Stomach (tissue), 9 donors: Measurements from ENCODE around the gene NGRN. TPM values are rescaled to one million over a fixed set of nuclear protein-coding genes. Genes with fewer than 3 reads are reported as not detected.
A peak's percentile ranks its signal among the peaks of the same experiment; 100 is the strongest.
"Not testable (repeated sequence)": the region's sequence is repeated elsewhere in the genome, so short reads cannot be mapped to it uniquely, and the experiment has no call there.

Experiments used
- DNase-seq, 2 donors: peaks; one replicate each; pipeline versions ENCODE4 v3.0.0 to v3.0.0-alpha.2; 2013 to 2019
- H3K27ac ChIP-seq, 5 donors: fragments of 200-600 bp in 4 of 5; sonication (generic) in 4 of 5; one replicate each; pipeline ENCODE4 v1.5.1; 2013 to 2019; ENCODE audit warnings: mild to moderate bottlenecking in 1 of 5, moderate library complexity in 1 of 5
- H3K27me3 ChIP-seq, 3 donors: fragments of 200-600 bp; sonication (generic); one replicate each; pipeline ENCODE4 v1.5.1; 2017 to 2019; ENCODE audit warnings: mixed run types in 1 of 3
- H3K36me3 ChIP-seq, 4 donors: fragments of 200-600 bp; sonication (generic); 1 replicate in 3 of 4; 2 replicates in 1 of 4; pipeline ENCODE4 v1.5.1; 2016 to 2019
- H3K4me1 ChIP-seq, 4 donors: fragments of 200-600 bp; sonication (generic); one replicate each; pipeline ENCODE4 v1.5.1; 2016 to 2019
- H3K4me3 ChIP-seq, 4 donors: fragments of 200-600 bp; sonication (generic) in 3 of 4; one replicate each; pipeline ENCODE4 v1.5.1; 2016 to 2019; ENCODE audit warnings: mild to moderate bottlenecking in 1 of 4
- H3K9me3 ChIP-seq, 4 donors: fragments of 200-600 bp; sonication (generic); one replicate each; pipeline ENCODE4 v1.5.1; 2016 to 2019
- CTCF ChIP-seq, 7 experiments: fragments of 450-650 bp in 4 of 7; fragments of 200-600 bp in 3 of 7; sonication (generic) in 3 of 7; IDR thresholded peaks; one replicate each; pipeline ENCODE4 v1.5.1; 2016 to 2019; ENCODE audit warnings: antibody characterized with exemption in 7 of 7, control low read depth in 2 of 7, mild to moderate bottlenecking in 1 of 7
- EP300 ChIP-seq: sonication (generic); formaldehyde crosslinking; IDR thresholded peaks from one replicate; pipeline ENCODE4 v1.6.1; 2017; ENCODE audit warnings: antibody characterized with exemption
- POLR2A ChIP-seq, 4 donors: fragments of 450-650 bp; IDR thresholded peaks; one replicate each; pipeline ENCODE4 v1.6.1; 2016; ENCODE audit warnings: antibody characterized with exemption in 4 of 4, control low read depth in 2 of 4, mild to moderate bottlenecking in 1 of 4, moderate library complexity in 1 of 4
- POLR2AphosphoS5 ChIP-seq, 3 donors: sonication (generic); formaldehyde crosslinking; IDR thresholded peaks; one replicate each; pipeline ENCODE4 v1.6.1; 2016; ENCODE audit warnings: antibody characterized with exemption in 3 of 3
- WGBS, 5 donors: extraction: QIAGEN DNeasy Blood & Tissue Kit in 3 of 5; methylation state at CpG; one replicate each; pipeline versions ENCODE4 v1.1.5 to v1.1.7; 2013 to 2018; 5-methylcytosine and 5-hydroxymethylcytosine counted together
- intact Hi-C: fragments of 100-400 bp; cut with DNase I; formaldehyde crosslinking; loops from one replicate; pipeline ENCODE4 v1.15.1; 2023; ENCODE audit warnings: low total_unique reads
- polyA plus RNA-seq, 3 donors: library from polyadenylated mRNA; stranded (reverse); fragments of 200-250 nt; gene quantifications; one replicate each; pipeline ENCODE4 v1.2.3, GENCODE V29; 2013
- total RNA-seq, 5 donors: library from RNA; depleted of rRNA; stranded (reverse); fragments of >200 nt; gene quantifications; one replicate each; pipeline versions ENCODE4 v1.1.0 to v1.2.3, GENCODE V29; 2014 to 2016
- donor health status: healthy with polysubstance abuse.
- donor health status: Bipolar disorder and iron deficiency.
- donor health status: healthy.

The NGRN gene
- total and polyA plus RNA-seq, 8 donors: 24.0 to 97.4 (median 59.7) TPM

- peak overlapping the region in 4 of 5 donors; percentile 43 to 69 (median 54) for H3K27ac ChIP-seq
- peak overlapping the region; percentile 62 to 73 (median 63) for H3K4me3 ChIP-seq
- H3K27me3 ChIP-seq: no peaks in the 10 kb centered on the region
- no peak for DNase-seq
- intact Hi-C loops: no loop called here
- H3K36me3 ChIP-seq: no peaks in the 10 kb centered on the region
- H3K4me1 ChIP-seq: peaks cover 4 to 17% (median 14%) of the 10 kb centered on the region in 4 donors
- H3K9me3 ChIP-seq: no peaks in the 10 kb centered on the region
- WGBS, 5 donors: 45 to 76% (median 69%) methylated on average over 3 to 6 of the region's 6 CpGs
- TF ChIP-seq EP300 (no peak), POLR2A (IDR thresholded peaks at IDR 0.05) (no peak), CTCF (IDR thresholded peaks at IDR 0.05) (no peak), POLR2AphosphoS5 (IDR thresholded peaks at IDR 0.05) (no peak)
Measured at GRCh38 chr15:90248789-90249202, 16.7 kb upstream of the NGRN start.

GRCh38 chr15:90249203-90249863 lies 16.1 kb upstream of the NGRN start, which contains the start of gene TTLL13:
Gene TTLL13, plus strand, starts transcription at chr15:90249556. Its CDS starts 1,075 bp downstream, at chr15:90250631.
- no peak for TF ChIP-seq EP300
- peak; percentile 10 to 60 (median 32) for TF ChIP-seq POLR2AphosphoS5 (IDR thresholded peaks at IDR 0.05)
- H3K27ac ChIP-seq: peak within 1 kb of the TSS; percentile 43 to 69 (median 51)
- peaks cover 4 to 17% (median 14%) of the 10 kb centered on the region in 4 donors for H3K4me1 ChIP-seq
- no peaks in the 10 kb centered on the region for H3K9me3 ChIP-seq
- no peaks in the 10 kb centered on the region for H3K27me3 ChIP-seq
- intact Hi-C loops: no loop called here
- peak; percentile 96 to 97 for DNase-seq
- H3K36me3 ChIP-seq: no peaks in the 10 kb centered on the region
- WGBS, 5 donors: 1 to 3% (median 2%) methylated on average over 18 to 44 of the region's 44 CpGs
- H3K4me3 ChIP-seq: peak within 1 kb of the TSS; percentile 62 to 73 (median 63)

GRCh38 chr15:90257776-90258175 lies 7.7 kb upstream of the NGRN start:
- H3K9me3 ChIP-seq: no peaks in the 10 kb centered on the region
- 77 to 92% (median 89%) methylated on average over 7 of the region's 7 CpGs for WGBS, 5 donors
- no peaks in the 10 kb centered on the region for H3K36me3 ChIP-seq
- no peak overlapping the region for H3K27ac ChIP-seq
- no peaks in the 10 kb centered on the region for H3K27me3 ChIP-seq
- no peak for DNase-seq
- no peak overlapping the region for H3K4me3 ChIP-seq
- no peak for TF ChIP-seq CTCF (IDR thresholded peaks at IDR 0.05)
- TF ChIP-seq POLR2A (IDR thresholded peaks at IDR 0.05): no peak
- H3K4me1 ChIP-seq: no peaks in the 10 kb centered on the region
- intact Hi-C loops: no loop called here

- Histone ChIP-seq H3K27ac (no peak overlapping the region), H3K4me1 (peaks cover 3 to 4% (median 3%) of the 10 kb centered on the region in 4 donors), H3K4me3 (no peak overlapping the region), H3K9me3 (no peaks in the 10 kb centered on the region), H3K36me3 (no peaks in the 10 kb centered on the region), H3K27me3 (no peaks in the 10 kb centered on the region)
- 64 to 76% (median 75%) methylated on average over 5 of the region's 5 CpGs for WGBS, 5 donors
- intact Hi-C loops: no loop called here
- no peak for DNase-seq
- TF ChIP-seq EP300 (no peak), CTCF (IDR thresholded peaks at IDR 0.05) (no peak), POLR2A (IDR thresholded peaks at IDR 0.05) (no peak), POLR2AphosphoS5 (IDR thresholded peaks at IDR 0.05) (no peak)
Measured at GRCh38 chr15:90259524-90259923, 5.9 kb upstream of the NGRN start.

DNA sequence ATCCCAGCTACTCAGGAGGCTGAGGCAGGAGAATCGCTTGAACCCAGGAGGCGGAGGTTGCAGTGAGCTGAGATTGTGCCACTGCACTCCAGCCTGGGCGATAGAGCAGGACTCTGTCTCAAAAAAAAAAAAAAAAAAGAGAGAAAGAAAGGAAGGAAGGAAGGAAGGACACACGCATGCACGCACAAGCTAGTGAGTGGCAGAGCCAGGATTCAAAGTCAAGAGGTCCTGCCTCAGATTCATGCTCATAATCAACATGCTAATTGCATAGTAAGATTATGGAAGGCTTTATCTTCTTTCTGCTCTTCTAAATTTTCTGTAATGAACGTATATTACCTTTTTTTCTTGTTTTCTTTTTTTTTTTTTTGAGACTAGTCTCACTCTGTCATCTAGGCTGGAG lies 4.7 kb upstream of the NGRN start:
- H3K9me3 ChIP-seq, H3K36me3 ChIP-seq, DNase-seq, H3K4me3 ChIP-seq, H3K27ac ChIP-seq, H3K27me3 ChIP-seq, intact Hi-C loops: not testable (repeated sequence)
- 83 to 87% (median 84%) methylated on average over 5 to 6 of the region's 6 CpGs for WGBS, 5 donors
- peaks cover 6 to 11% (median 9%) of the 10 kb centered on the region in 4 donors for H3K4me1 ChIP-seq
